ENCODE measurements around the gene PRKCE. TPM values are rescaled to one million over a fixed set of nuclear protein-coding genes. Genes with fewer than 3 reads are reported as not detected.

PRKCE gene
- polyA plus RNA-seq, 1 of the 3 experiments (the other 2 are of a cell fraction) = 16.3 TPM

GRCh38 chr2:45773909-45774308, 122.4 kb downstream of the PRKCE start:
- Histone ChIP-seq H2AFZ (ENCODE audit: low read depth) (no peak overlapping the region), H3K27ac (ENCODE audit: low read depth in 2 of 2, low read length in 1 of 2) (no peak overlapping the region), H3F3A (replicated peaks; ENCODE audit: insufficient read depth) (no peaks in the 10 kb centered on the region), H3K9me3 (no peaks in the 10 kb centered on the region), H3K9me2 (no peaks in the 10 kb centered on the region), H3K79me2 (ENCODE audit: insufficient read depth) (no peaks in the 10 kb centered on the region), H3K27me3 (ENCODE audit: insufficient read depth) (no peaks in the 10 kb centered on the region), H4K20me1 (ENCODE audit: insufficient read depth) (peaks cover 6% of the 10 kb centered on the region; the same call in 1 of the 2 replicates), H3K9ac (no peak overlapping the region), H3K4me2 (no peak overlapping the region), H3K4me1 (ENCODE audit: control insufficient read depth in 1 of 2, insufficient read depth in 2 of 2, low read depth in 1 of 2, low read length in 1 of 2) (peaks cover 0 to 36% of the 10 kb centered on the region in 2 experiments; a peak in 2 of 4 replicates), H3K4me3 (ENCODE audit: low read depth in 2 of 2, low read length in 1 of 2) (no peak overlapping the region), H3K36me3 (replicated peaks in 1 of 2; ENCODE audit: control insufficient read depth in 1 of 2, insufficient read depth in 2 of 2, low read length in 1 of 2) (no peaks in the 10 kb centered on the region)
- no peak for TF ChIP-seq GATA2 (CRISPR knock-in tag; IDR thresholded peaks at IDR 0.05)
- no peak for TF ChIP-seq ZBTB33 (IDR thresholded peaks at IDR 0.05; ENCODE audit: borderline replicate concordance, low read depth)
- no peak for TF ChIP-seq JUND (IDR thresholded peaks at IDR 0.05)
- no peak for TF ChIP-seq PBX3 (IDR thresholded peaks at IDR 0.05)
- no peak for TF ChIP-seq RXRA (IDR thresholded peaks at IDR 0.05; ENCODE audit: borderline replicate concordance, low read depth)
- TF ChIP-seq ELF1 (IDR thresholded peaks at IDR 0.05) = no peak
- POLR2A ChIA-PET = interaction anchor here (1.3 kb wide), 1 partner anchor 124 kb away, joined by 3 read pairs; no protein-coding TSS in a partner anchor
- 93% methylated on average over 7 of the region's 9 CpGs for WGBS (ENCODE audit: low lambda C conversion rate)
- CTCF ChIA-PET = interaction anchor here (9.6 kb wide), 1 partner anchor 12 kb away, joined by 59 read pairs; no protein-coding TSS in a partner anchor
- no peak for DNase-seq

- 85% methylated on average over 10 of the region's 10 CpGs for WGBS (ENCODE audit: low lambda C conversion rate)
Measured at GRCh38 chr2:45774688-45775244, 123.3 kb downstream of the PRKCE start.

More at GRCh38 chr2:45774688-45775244, 123.3 kb downstream of the PRKCE start:
- Histone ChIP-seq H3K79me2 (ENCODE audit: insufficient read depth) (no peaks in the 10 kb centered on the region), H3K9me2 (no peaks in the 10 kb centered on the region), H3K9me3 (no peaks in the 10 kb centered on the region), H3K9ac (no peak overlapping the region), H2AFZ (ENCODE audit: low read depth) (no peak overlapping the region), H3K4me1 (ENCODE audit: control insufficient read depth in 1 of 2, insufficient read depth in 2 of 2, low read depth in 1 of 2, low read length in 1 of 2) (peaks cover 0 to 30% of the 10 kb centered on the region in 2 experiments; a peak in 1 of 4 replicates), H4K20me1 (ENCODE audit: insufficient read depth) (peaks cover 6% of the 10 kb centered on the region; the same call in 1 of the 2 replicates), H3K27ac (ENCODE audit: low read depth in 2 of 2, low read length in 1 of 2) (no peak overlapping the region), H3F3A (replicated peaks; ENCODE audit: insufficient read depth) (no peaks in the 10 kb centered on the region), H3K4me3 (ENCODE audit: low read depth in 2 of 2, low read length in 1 of 2) (no peak overlapping the region), H3K36me3 (replicated peaks in 1 of 2; ENCODE audit: control insufficient read depth in 1 of 2, insufficient read depth in 2 of 2, low read length in 1 of 2) (no peaks in the 10 kb centered on the region), H3K4me2 (no peak overlapping the region), H3K27me3 (ENCODE audit: insufficient read depth) (no peaks in the 10 kb centered on the region)
- ChIA-PET CTCF (interaction anchor here (0.6 to 9.6 kb wide), 3 partner anchors 13 to 1368 kb away, joined by 3 to 59 read pairs (median 10); no protein-coding TSS in a partner anchor), POLR2A (interaction anchor here (1.3 kb wide), 1 partner anchor 124 kb away, joined by 3 read pairs; no protein-coding TSS in a partner anchor)
- no peak for DNase-seq
- no peak for TF ChIP-seq GATA2 (CRISPR knock-in tag; IDR thresholded peaks at IDR 0.05)
- TF ChIP-seq IRF3 (IDR thresholded peaks at IDR 0.05; ENCODE audit: low read depth, low read length) = no peak
- TF ChIP-seq MAX (IDR thresholded peaks at IDR 0.05; ENCODE audit: low read depth) = no peak
- TF ChIP-seq NRF1 (IDR thresholded peaks at IDR 0.05; ENCODE audit: low read depth, low read length) = no peak
- no peak for TF ChIP-seq MEF2A (IDR thresholded peaks at IDR 0.05; ENCODE audit: borderline replicate concordance, low read depth)
- TF ChIP-seq TEAD4 (IDR thresholded peaks at IDR 0.05; ENCODE audit: borderline replicate concordance, insufficient read depth) = no peak
- no peak for TF ChIP-seq TAF1 (IDR thresholded peaks at IDR 0.05; ENCODE audit: borderline replicate concordance, low read depth, low read length)
- TF ChIP-seq USF2 (IDR thresholded peaks at IDR 0.05; ENCODE audit: borderline replicate concordance, low read depth, low read length) = no peak
- no peak for TF ChIP-seq FOXM1 (IDR thresholded peaks at IDR 0.05; ENCODE audit: low read depth)
- no peak for TF ChIP-seq RXRA (IDR thresholded peaks at IDR 0.05; ENCODE audit: borderline replicate concordance, low read depth)
- TF ChIP-seq GABPA (IDR thresholded peaks at IDR 0.05; ENCODE audit: low read depth) = no peak
- TF ChIP-seq EZH2phosphoT487 (IDR thresholded peaks at IDR 0.05; ENCODE audit: borderline replicate concordance, low read depth) = no peak
- TF ChIP-seq EP300 (IDR thresholded peaks at IDR 0.05; ENCODE audit: borderline replicate concordance in 1 of 2, low read depth in 1 of 2, low read length in 1 of 2) = no peak

All from SK-N-SH (cell line).